Measurements from ENCODE around the gene RIC3.

The RIC3 gene

DNA sequence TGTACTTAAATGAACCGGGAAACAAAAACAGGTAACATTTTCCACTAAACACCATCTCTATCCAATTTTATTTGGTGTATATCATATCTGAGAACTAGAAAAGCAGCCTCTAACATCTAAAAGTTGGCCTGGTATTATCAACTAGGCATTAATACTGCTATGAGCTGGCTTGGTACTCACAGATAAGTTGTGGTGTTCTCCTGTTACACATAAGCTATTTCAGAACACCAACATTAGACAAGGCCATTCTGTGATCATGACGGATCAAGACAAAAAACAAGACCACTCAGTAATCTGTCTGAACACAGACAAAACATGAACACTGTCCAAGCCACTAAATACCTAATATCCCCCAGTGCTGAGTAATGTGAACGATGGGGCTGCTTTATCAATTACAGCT lies 11.9 kb downstream of the RIC3 start:
- H4K20me1 ChIP-seq (ENCODE audit: insufficient read depth, low read length): no peaks in the 10 kb centered on the region
- no peak for DNase-seq
- H2AFZ ChIP-seq (ENCODE audit: low read length): no peak overlapping the region
- H3K4me1 ChIP-seq (ENCODE audit: low read length): no peaks in the 10 kb centered on the region
- no peaks in the 10 kb centered on the region for H3K27me3 ChIP-seq (replicated peaks; ENCODE audit: insufficient read depth, low read length)
- no peak overlapping the region for H3K9ac ChIP-seq (ENCODE audit: low read length)
- H3K27ac ChIP-seq (ENCODE audit: low read length): no peak overlapping the region
- H3K4me3 ChIP-seq (ENCODE audit: low read length): no peak overlapping the region
- H3F3A ChIP-seq (ENCODE audit: insufficient read depth, low read length): no peaks in the 10 kb centered on the region
- H3K9me2 ChIP-seq (replicated peaks; ENCODE audit: insufficient read depth, low read length): no peaks in the 10 kb centered on the region
- TF ChIP-seq, protein P1, sequence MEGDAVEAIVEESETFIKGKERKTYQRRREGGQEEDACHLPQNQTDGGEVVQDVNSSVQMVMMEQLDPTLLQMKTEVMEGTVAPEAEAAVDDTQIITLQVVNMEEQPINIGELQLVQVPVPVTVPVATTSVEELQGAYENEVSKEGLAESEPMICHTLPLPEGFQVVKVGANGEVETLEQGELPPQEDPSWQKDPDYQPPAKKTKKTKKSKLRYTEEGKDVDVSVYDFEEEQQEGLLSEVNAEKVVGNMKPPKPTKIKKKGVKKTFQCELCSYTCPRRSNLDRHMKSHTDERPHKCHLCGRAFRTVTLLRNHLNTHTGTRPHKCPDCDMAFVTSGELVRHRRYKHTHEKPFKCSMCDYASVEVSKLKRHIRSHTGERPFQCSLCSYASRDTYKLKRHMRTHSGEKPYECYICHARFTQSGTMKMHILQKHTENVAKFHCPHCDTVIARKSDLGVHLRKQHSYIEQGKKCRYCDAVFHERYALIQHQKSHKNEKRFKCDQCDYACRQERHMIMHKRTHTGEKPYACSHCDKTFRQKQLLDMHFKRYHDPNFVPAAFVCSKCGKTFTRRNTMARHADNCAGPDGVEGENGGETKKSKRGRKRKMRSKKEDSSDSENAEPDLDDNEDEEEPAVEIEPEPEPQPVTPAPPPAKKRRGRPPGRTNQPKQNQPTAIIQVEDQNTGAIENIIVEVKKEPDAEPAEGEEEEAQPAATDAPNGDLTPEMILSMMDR (IDR thresholded peaks at IDR 0.05; ENCODE audit: low read length): no peak
- TF ChIP-seq EZH2 (optimal IDR thresholded peaks at IDR 0.05; ENCODE audit: low read depth, low read length): no peak
- TF ChIP-seq EZH2phosphoT487 (IDR thresholded peaks at IDR 0.05; ENCODE audit: low read length): no peak
- H3K36me3 ChIP-seq (replicated peaks; ENCODE audit: insufficient read depth, low read length): no peaks in the 10 kb centered on the region
- H3K4me2 ChIP-seq (ENCODE audit: low read depth, low read length): no peak overlapping the region
- H3K79me2 ChIP-seq (ENCODE audit: low read length): no peaks in the 10 kb centered on the region
- no peaks in the 10 kb centered on the region for H3K9me3 ChIP-seq (replicated peaks; ENCODE audit: insufficient read depth, low read length)

DNA sequence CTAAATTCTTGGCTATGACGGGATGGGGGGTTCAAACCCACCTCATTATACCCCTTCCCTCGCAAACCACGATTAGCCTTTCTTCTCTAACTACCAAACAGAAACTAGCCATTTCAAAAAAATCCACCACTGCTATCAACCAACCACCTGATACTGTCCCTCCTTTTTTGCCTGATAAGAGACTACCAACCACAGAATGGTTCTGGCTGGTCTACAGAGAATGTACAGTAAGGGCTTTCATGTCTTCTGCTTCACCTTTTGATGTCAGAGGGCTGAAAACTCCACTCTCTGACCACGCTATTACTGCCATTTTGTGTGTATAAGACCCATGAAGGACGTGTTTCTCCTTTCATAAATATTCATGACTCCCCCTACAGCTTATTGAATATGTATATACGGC lies 19.1 kb downstream of the RIC3 start:
- no peak overlapping the region for H2AFZ ChIP-seq (ENCODE audit: low read length)
- H4K20me1 ChIP-seq (ENCODE audit: insufficient read depth, low read length): no peaks in the 10 kb centered on the region
- no peaks in the 10 kb centered on the region for H3K36me3 ChIP-seq (replicated peaks; ENCODE audit: insufficient read depth, low read length)
- H3K9ac ChIP-seq (ENCODE audit: low read length): no peak overlapping the region
- H3K4me1 ChIP-seq (ENCODE audit: low read length): no peaks in the 10 kb centered on the region
- H3K9me2 ChIP-seq (replicated peaks; ENCODE audit: insufficient read depth, low read length): no peaks in the 10 kb centered on the region
- no peak overlapping the region for H3K27ac ChIP-seq (ENCODE audit: low read length)
- no peak overlapping the region for H3K4me3 ChIP-seq (ENCODE audit: low read length)
- DNase-seq: no peak
- H3K9me3 ChIP-seq (replicated peaks; ENCODE audit: insufficient read depth, low read length): no peaks in the 10 kb centered on the region
- no peak for TF ChIP-seq EZH2phosphoT487 (IDR thresholded peaks at IDR 0.05; ENCODE audit: low read length)
- TF ChIP-seq, protein P1 (IDR thresholded peaks at IDR 0.05; ENCODE audit: low read length): no peak
- no peak for TF ChIP-seq EZH2 (optimal IDR thresholded peaks at IDR 0.05; ENCODE audit: low read depth, low read length)
- no peaks in the 10 kb centered on the region for H3K27me3 ChIP-seq (replicated peaks; ENCODE audit: insufficient read depth, low read length)
- H3K4me2 ChIP-seq (ENCODE audit: low read depth, low read length): no peak overlapping the region
- no peaks in the 10 kb centered on the region for H3F3A ChIP-seq (ENCODE audit: insufficient read depth, low read length)
- no peaks in the 10 kb centered on the region for H3K79me2 ChIP-seq (ENCODE audit: low read length)

DNA sequence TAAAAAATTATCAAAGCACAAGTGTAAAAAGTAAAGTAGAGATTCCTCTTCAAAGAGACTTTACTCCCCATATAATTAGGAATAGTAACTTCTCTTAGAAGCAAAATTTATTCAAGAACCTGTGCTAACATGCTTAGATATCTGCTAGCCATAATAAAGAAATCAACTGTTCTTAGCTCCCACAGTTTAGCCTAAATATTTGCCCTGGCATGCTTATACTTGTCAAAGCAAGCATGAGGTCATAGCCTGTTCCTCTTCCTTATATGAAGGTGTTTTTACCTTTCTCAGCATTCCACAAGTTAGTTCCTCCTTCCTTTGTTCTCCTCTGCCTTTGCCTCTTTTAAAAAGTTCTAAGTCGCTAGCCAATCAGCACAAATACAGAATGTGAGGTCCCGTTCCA lies 30.3 kb downstream of the RIC3 start:
- DNase-seq: no peak
- H3K4me3 ChIP-seq (ENCODE audit: low read length): no peak overlapping the region
- H3K79me2 ChIP-seq (ENCODE audit: low read length): no peaks in the 10 kb centered on the region
- H3K36me3 ChIP-seq (replicated peaks; ENCODE audit: insufficient read depth, low read length): no peaks in the 10 kb centered on the region
- H2AFZ ChIP-seq (ENCODE audit: low read length): no peak overlapping the region
- no peaks in the 10 kb centered on the region for H3F3A ChIP-seq (ENCODE audit: insufficient read depth, low read length)
- H3K4me2 ChIP-seq (ENCODE audit: low read depth, low read length): no peak overlapping the region
- no peaks in the 10 kb centered on the region for H3K9me3 ChIP-seq (replicated peaks; ENCODE audit: insufficient read depth, low read length)
- no peak overlapping the region for H3K9ac ChIP-seq (ENCODE audit: low read length)
- TF ChIP-seq EZH2 (optimal IDR thresholded peaks at IDR 0.05; ENCODE audit: low read depth, low read length): no peak
- TF ChIP-seq, protein P1 (IDR thresholded peaks at IDR 0.05; ENCODE audit: low read length): no peak
- TF ChIP-seq EZH2phosphoT487 (IDR thresholded peaks at IDR 0.05; ENCODE audit: low read length): no peak
- no peaks in the 10 kb centered on the region for H3K4me1 ChIP-seq (ENCODE audit: low read length)
- no peaks in the 10 kb centered on the region for H4K20me1 ChIP-seq (ENCODE audit: insufficient read depth, low read length)
- no peak overlapping the region for H3K27ac ChIP-seq (ENCODE audit: low read length)
- H3K9me2 ChIP-seq (replicated peaks; ENCODE audit: insufficient read depth, low read length): no peaks in the 10 kb centered on the region
- H3K27me3 ChIP-seq (replicated peaks; ENCODE audit: insufficient read depth, low read length): no peaks in the 10 kb centered on the region

Measured in MM.1S (cell line).